SU-DHL-6 (cell line): ENCODE measurements around the gene FDX1.

Experiments used
- H2AFZ ChIP-seq: fragments of 200-600 bp; sonication (generic); 2 replicates; pipeline ENCODE4 v1.6.1; 2014; ENCODE audit warnings: low read depth, mild to moderate bottlenecking, moderate library complexity, mixed read lengths, antibody characterized with exemption, low read length; ENCODE audit not compliant: severe bottlenecking
- H3F3A ChIP-seq: fragments of 200-600 bp; shearing (Covaris generic); 2 replicates; pipeline ENCODE4 v1.6.0; 2016; ENCODE audit warnings: antibody characterized with exemption, mild to moderate bottlenecking; ENCODE audit not compliant: insufficient read depth
- H3K27ac ChIP-seq: fragments of 200-600 bp; sonication (generic); 2 replicates; pipeline ENCODE4 v1.5.1; 2016; ENCODE audit warnings: low read depth, mild to moderate bottlenecking, low read length, moderate library complexity, mixed read lengths
- H3K27me3 ChIP-seq: fragments of 200-600 bp; sonication (generic), shearing (Covaris generic); 2 replicates; pipeline ENCODE4 v1.6.0; 2014; ENCODE audit warnings: mild to moderate bottlenecking, low read length
- H3K36me3 ChIP-seq: fragments of 200-600 bp; sonication (generic); 2 replicates; pipeline ENCODE4 v1.6.1; 2014; ENCODE audit warnings: mild to moderate bottlenecking, low read length, mixed read lengths
- H3K4me2 ChIP-seq: fragments of 300-600, 200-600 bp; shearing (Covaris generic), sonication (generic); 2 replicates; pipeline ENCODE4 v1.6.0; 2014; ENCODE audit warnings: low read length, low read depth, mild to moderate bottlenecking; ENCODE audit not compliant: poor library complexity, severe bottlenecking
- H3K4me3 ChIP-seq: fragments of 200-600 bp; sonication (generic); 2 replicates; pipeline ENCODE4 v1.5.1; 2014; ENCODE audit warnings: antibody characterized with exemption, low read length, mild to moderate bottlenecking, mixed read lengths; ENCODE audit not compliant: insufficient read depth, poor library complexity, severe bottlenecking
- H3K79me2 ChIP-seq: fragments of 200-600 bp; sonication (generic); 2 replicates; pipeline ENCODE4 v1.6.1; 2014; ENCODE audit warnings: mild to moderate bottlenecking, low read length, moderate library complexity; ENCODE audit not compliant: insufficient read depth
- H3K9ac ChIP-seq: fragments of 200-600 bp; sonication (generic); 2 replicates; pipeline ENCODE4 v1.7.0; 2014; ENCODE audit warnings: mild to moderate bottlenecking, low read length
- H3K9me2 ChIP-seq: fragments of 200-600 bp; sonication (generic); replicated peaks from 2 replicates; pipeline ENCODE4 v1.6.1; 2014; ENCODE audit warnings: low read length; ENCODE audit not compliant: insufficient read depth
- H3K9me3 ChIP-seq: fragments of 200-600 bp; sonication (generic); 2 replicates; pipeline ENCODE4 v1.6.1; 2014; ENCODE audit warnings: low read length, mixed read lengths; ENCODE audit not compliant: insufficient read depth
- H4K20me1 ChIP-seq: fragments of 200-600 bp; sonication (generic); 2 replicates; pipeline ENCODE4 v1.6.1; 2014; ENCODE audit warnings: low read depth, mild to moderate bottlenecking, antibody characterized with exemption, low read length, moderate library complexity, mixed read lengths
- EZH2phosphoT487 ChIP-seq: fragments of 200-600 bp; sonication (generic), shearing (Covaris generic); conservative IDR thresholded peaks from 2 replicates; pipeline ENCODE4 v1.6.1; 2018; ENCODE audit warnings: mild to moderate bottlenecking, antibody characterized with exemption, low read length, moderate library complexity, mixed read lengths
- TF ChIP-seq, protein P1 (sequence below): fragments of 200-600 bp; sonication (generic); IDR thresholded peaks from one replicate; pipeline ENCODE4 v1.5.1; 2017; ENCODE audit warnings: antibody characterized with exemption, mild to moderate bottlenecking, low read length, moderate library complexity; ENCODE audit not compliant: insufficient read depth, poor library complexity, severe bottlenecking

Gene FDX1

GRCh38 chr11:110479108-110480101 is 49.7 kb downstream of the FDX1 start:
- no peak overlapping the region for H3K4me2 ChIP-seq
- TF ChIP-seq EZH2phosphoT487: no peak
- TF ChIP-seq, protein P1, sequence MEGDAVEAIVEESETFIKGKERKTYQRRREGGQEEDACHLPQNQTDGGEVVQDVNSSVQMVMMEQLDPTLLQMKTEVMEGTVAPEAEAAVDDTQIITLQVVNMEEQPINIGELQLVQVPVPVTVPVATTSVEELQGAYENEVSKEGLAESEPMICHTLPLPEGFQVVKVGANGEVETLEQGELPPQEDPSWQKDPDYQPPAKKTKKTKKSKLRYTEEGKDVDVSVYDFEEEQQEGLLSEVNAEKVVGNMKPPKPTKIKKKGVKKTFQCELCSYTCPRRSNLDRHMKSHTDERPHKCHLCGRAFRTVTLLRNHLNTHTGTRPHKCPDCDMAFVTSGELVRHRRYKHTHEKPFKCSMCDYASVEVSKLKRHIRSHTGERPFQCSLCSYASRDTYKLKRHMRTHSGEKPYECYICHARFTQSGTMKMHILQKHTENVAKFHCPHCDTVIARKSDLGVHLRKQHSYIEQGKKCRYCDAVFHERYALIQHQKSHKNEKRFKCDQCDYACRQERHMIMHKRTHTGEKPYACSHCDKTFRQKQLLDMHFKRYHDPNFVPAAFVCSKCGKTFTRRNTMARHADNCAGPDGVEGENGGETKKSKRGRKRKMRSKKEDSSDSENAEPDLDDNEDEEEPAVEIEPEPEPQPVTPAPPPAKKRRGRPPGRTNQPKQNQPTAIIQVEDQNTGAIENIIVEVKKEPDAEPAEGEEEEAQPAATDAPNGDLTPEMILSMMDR: no peak
- H3K27ac ChIP-seq: no peak overlapping the region
- H4K20me1 ChIP-seq: no peaks in the 10 kb centered on the region
- H2AFZ ChIP-seq: no peak overlapping the region
- H3K9me3 ChIP-seq: no peaks in the 10 kb centered on the region
- no peaks in the 10 kb centered on the region for H3K27me3 ChIP-seq
- no peak overlapping the region for H3K4me3 ChIP-seq
- no peaks in the 10 kb centered on the region for H3K9me2 ChIP-seq
- no peaks in the 10 kb centered on the region for H3K36me3 ChIP-seq
- no peaks in the 10 kb centered on the region for H3F3A ChIP-seq
- H3K79me2 ChIP-seq: no peaks in the 10 kb centered on the region
- H3K9ac ChIP-seq: no peak overlapping the region

DNA sequence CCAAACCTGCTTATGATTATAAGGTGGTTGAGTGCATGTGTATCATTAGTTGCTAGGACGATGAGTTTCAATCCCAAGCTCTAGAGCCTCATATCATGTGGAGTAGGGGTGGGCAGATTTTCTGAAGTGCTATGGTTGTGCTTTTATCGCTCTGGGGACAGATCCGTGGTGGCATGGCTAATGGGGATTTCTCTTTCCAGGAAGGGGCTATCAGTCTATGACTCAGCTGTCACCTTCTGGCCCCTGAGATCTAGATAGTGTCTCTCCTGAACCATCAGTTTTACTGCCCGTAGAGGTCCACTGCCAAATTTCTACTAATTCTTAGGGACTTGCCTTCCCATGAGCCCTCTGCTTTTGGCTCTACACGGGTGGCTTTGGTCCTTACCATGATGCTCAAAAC is 51.8 kb downstream of the FDX1 start:
- H3F3A ChIP-seq: no peaks in the 10 kb centered on the region
- H3K9ac ChIP-seq: no peak overlapping the region
- no peaks in the 10 kb centered on the region for H4K20me1 ChIP-seq
- TF ChIP-seq, protein P1: no peak
- TF ChIP-seq EZH2phosphoT487: no peak
- H3K4me3 ChIP-seq: no peak overlapping the region
- no peaks in the 10 kb centered on the region for H3K27me3 ChIP-seq
- H3K79me2 ChIP-seq: no peaks in the 10 kb centered on the region
- no peak overlapping the region for H3K4me2 ChIP-seq
- no peaks in the 10 kb centered on the region for H3K9me3 ChIP-seq
- no peak overlapping the region for H2AFZ ChIP-seq
- H3K36me3 ChIP-seq: no peaks in the 10 kb centered on the region
- H3K27ac ChIP-seq: no peak overlapping the region
- no peaks in the 10 kb centered on the region for H3K9me2 ChIP-seq

DNA sequence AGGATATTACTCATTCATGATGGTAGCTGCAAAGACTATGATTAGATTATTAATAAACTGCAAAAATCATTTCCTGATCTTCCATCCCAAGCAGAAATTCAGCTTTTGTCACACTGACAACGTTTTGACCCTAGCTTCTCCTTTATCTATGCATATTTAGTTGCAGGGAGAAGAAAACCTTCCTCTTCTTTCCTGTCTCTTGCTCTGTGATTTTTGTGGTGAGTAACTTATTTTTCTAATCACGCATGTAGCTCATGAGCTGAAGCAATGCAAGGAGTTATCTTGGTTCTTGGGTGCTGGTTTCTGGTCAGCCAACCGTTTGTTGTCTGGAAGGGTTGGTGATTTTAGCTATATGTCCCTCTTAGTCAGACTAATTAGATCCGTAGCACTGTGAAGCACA is 56.4 kb downstream of the FDX1 start:
- H3K4me3 ChIP-seq: no peak overlapping the region
- no peaks in the 10 kb centered on the region for H3K36me3 ChIP-seq
- no peaks in the 10 kb centered on the region for H3K79me2 ChIP-seq
- no peaks in the 10 kb centered on the region for H4K20me1 ChIP-seq
- H2AFZ ChIP-seq: no peak overlapping the region
- H3K27me3 ChIP-seq: no peaks in the 10 kb centered on the region
- TF ChIP-seq EZH2phosphoT487: no peak
- TF ChIP-seq, protein P1: no peak
- no peak overlapping the region for H3K27ac ChIP-seq
- no peaks in the 10 kb centered on the region for H3K9me3 ChIP-seq
- no peak overlapping the region for H3K9ac ChIP-seq
- H3K4me2 ChIP-seq: no peak overlapping the region
- H3K9me2 ChIP-seq: no peaks in the 10 kb centered on the region
- H3F3A ChIP-seq: no peaks in the 10 kb centered on the region
